SK-N-SH treated with all-trans-retinoic acid at 6 μM for 48 hours (cell line): ENCODE measurements around the gene GYG1.

ENCODE experiments used
- ATAC-seq: fragments of 200-7000 bp; cut with Tn5 transposase; 3 replicates; pipeline ENCODE4 v1.9.1; 2020; ENCODE audit warnings: mild to moderate bottlenecking, moderate library complexity
- BACH2 ChIP-seq: fragments of 250-450 bp; sonication (Bioruptor Pico); IDR thresholded peaks from 2 replicates; pipeline ENCODE4 v1.9.0; 2021; ENCODE audit warnings: mild to moderate bottlenecking, borderline replicate concordance
- CSDC2 ChIP-seq: fragments of 250-450 bp; sonication (Bioruptor Pico); IDR thresholded peaks from 2 replicates; pipeline ENCODE4 v1.5.0; 2020; ENCODE audit warnings: mild to moderate bottlenecking, moderate library complexity
- ESRRG ChIP-seq: fragments of 250-450 bp; sonication (Bioruptor Pico); IDR thresholded peaks from 2 replicates; pipeline ENCODE4 v1.6.1; 2021; ENCODE audit warnings: mild to moderate bottlenecking
- GLIS3 ChIP-seq: fragments of 250-450 bp; sonication (Bioruptor Pico); IDR thresholded peaks from 2 replicates; pipeline ENCODE4 v1.5.0; 2020; ENCODE audit warnings: mild to moderate bottlenecking, moderate library complexity
- ISL1 ChIP-seq: fragments of 250-450 bp; sonication (Bioruptor Pico); IDR thresholded peaks from 2 replicates; pipeline ENCODE4 v2.1.2; 2022; ENCODE audit warnings: mild to moderate bottlenecking, moderate library complexity
- OSR1 ChIP-seq: fragments of 250-450 bp; sonication (Bioruptor Pico); IDR thresholded peaks from 2 replicates; pipeline ENCODE4 v1.8.0; 2022; ENCODE audit warnings: moderate library complexity, mild to moderate bottlenecking, inconsistent platforms
- PPARA ChIP-seq: fragments of 250-450 bp; sonication (Bioruptor Pico); IDR thresholded peaks from 2 replicates; pipeline ENCODE4 v1.5.0; 2020; ENCODE audit warnings: mild to moderate bottlenecking, borderline replicate concordance
- SNAI2 ChIP-seq: fragments of 250-450 bp; sonication (Bioruptor Pico); IDR thresholded peaks from 2 replicates; pipeline ENCODE4 v1.5.0; 2020; ENCODE audit warnings: mild to moderate bottlenecking, moderate library complexity
- ZC3H10 ChIP-seq: fragments of 250-450 bp; sonication (Bioruptor Pico); IDR thresholded peaks from 2 replicates; pipeline ENCODE4 v1.5.1; 2021; ENCODE audit warnings: mild to moderate bottlenecking, moderate library complexity
- ZFP30 ChIP-seq: fragments of 450-650 bp; formaldehyde crosslinking; IDR thresholded peaks from 2 replicates; pipeline ENCODE4 v1.5.0; 2022; ENCODE audit warnings: mild to moderate bottlenecking, moderate library complexity
- ZNF8 ChIP-seq: fragments of 450-650 bp; formaldehyde crosslinking; IDR thresholded peaks from 2 replicates; pipeline ENCODE4 v1.5.0; 2020; ENCODE audit warnings: mild to moderate bottlenecking, moderate library complexity
- TF ChIP-seq, protein P1 (sequence below): fragments of 250-450 bp; sonication (Bioruptor Pico); IDR thresholded peaks from 2 replicates; pipeline ENCODE4 v1.5.1; 2020; ENCODE audit warnings: low read depth, mild to moderate bottlenecking, moderate library complexity
- TF ChIP-seq, protein P2 (sequence below): fragments of 250-450 bp; sonication (Bioruptor Pico); IDR thresholded peaks from 2 replicates; pipeline ENCODE4 v1.8.0; 2021; ENCODE audit warnings: low read depth, mild to moderate bottlenecking, moderate library complexity, borderline replicate concordance
- TF ChIP-seq, protein P3 (sequence below): fragments of 250-450 bp; sonication (Bioruptor Pico); IDR thresholded peaks from 2 replicates; pipeline ENCODE4 v1.5.0; 2020; ENCODE audit warnings: mild to moderate bottlenecking, moderate library complexity
- TF ChIP-seq, protein P4 (sequence below): fragments of 250-450 bp; sonication (Bioruptor Pico); IDR thresholded peaks from 2 replicates; pipeline ENCODE4 v1.5.1; 2021; ENCODE audit warnings: mild to moderate bottlenecking, moderate library complexity
- TF ChIP-seq, protein P5 (sequence below): fragments of 250-450 bp; sonication (Bioruptor Pico); IDR thresholded peaks from 2 replicates; pipeline ENCODE4 v1.8.0; 2020; ENCODE audit warnings: mild to moderate bottlenecking, moderate library complexity, borderline replicate concordance

GYG1 gene

DNA sequence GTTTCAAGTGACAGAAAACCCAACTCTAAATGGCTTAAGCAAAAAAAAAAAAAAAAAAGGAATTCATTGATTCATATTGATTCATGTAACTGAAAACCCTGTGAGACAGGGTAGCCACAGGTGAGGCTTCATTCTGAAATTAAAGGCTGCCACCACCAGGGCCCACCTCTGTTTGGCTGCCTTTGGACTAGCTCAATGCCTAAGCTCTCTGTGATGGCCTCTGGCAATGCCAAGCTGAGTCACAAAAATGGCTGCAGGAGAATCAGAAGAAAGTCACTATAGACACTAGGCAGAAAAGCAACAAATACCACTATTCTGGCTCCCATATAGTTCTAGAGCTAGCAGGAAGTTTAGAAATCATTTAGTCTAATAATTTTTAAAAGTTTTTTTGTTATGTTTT is 38.2 kb upstream of the GYG1 start (continued):
- TF ChIP-seq, protein P1, sequence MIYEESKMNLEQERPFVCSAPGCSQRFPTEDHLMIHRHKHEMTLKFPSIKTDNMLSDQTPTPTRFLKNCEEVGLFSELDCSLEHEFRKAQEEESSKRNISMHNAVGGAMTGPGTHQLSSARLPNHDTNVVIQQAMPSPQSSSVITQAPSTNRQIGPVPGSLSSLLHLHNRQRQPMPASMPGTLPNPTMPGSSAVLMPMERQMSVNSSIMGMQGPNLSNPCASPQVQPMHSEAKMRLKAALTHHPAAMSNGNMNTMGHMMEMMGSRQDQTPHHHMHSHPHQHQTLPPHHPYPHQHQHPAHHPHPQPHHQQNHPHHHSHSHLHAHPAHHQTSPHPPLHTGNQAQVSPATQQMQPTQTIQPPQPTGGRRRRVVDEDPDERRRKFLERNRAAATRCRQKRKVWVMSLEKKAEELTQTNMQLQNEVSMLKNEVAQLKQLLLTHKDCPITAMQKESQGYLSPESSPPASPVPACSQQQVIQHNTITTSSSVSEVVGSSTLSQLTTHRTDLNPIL (CRISPR knock-in tag) = no peak

DNA sequence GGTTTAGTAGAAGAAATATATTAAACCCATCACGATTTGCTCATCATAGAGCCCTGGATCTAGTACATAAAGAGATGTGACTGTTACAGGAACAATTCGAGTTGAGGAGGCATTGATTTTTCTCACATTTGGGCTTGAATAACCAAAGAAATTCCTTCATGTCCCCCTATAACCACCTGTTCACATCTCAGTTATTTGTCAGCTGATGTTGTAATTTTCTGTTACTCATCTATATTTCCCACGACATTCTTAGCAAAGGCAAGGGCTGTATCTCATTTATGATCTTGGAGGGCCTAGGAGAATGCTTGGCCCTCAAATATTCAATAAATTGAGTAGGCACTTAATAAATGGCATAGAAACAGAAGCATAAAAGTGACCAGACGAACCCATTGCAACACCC is 36.4 kb upstream of the GYG1 start:
- TF ChIP-seq ESRRG (no peak), BACH2 (CRISPR knock-in tag) (no peak), SNAI2 (CRISPR knock-in tag) (no peak), ZC3H10 (CRISPR knock-in tag) (no peak)
- TF ChIP-seq, protein P2, sequence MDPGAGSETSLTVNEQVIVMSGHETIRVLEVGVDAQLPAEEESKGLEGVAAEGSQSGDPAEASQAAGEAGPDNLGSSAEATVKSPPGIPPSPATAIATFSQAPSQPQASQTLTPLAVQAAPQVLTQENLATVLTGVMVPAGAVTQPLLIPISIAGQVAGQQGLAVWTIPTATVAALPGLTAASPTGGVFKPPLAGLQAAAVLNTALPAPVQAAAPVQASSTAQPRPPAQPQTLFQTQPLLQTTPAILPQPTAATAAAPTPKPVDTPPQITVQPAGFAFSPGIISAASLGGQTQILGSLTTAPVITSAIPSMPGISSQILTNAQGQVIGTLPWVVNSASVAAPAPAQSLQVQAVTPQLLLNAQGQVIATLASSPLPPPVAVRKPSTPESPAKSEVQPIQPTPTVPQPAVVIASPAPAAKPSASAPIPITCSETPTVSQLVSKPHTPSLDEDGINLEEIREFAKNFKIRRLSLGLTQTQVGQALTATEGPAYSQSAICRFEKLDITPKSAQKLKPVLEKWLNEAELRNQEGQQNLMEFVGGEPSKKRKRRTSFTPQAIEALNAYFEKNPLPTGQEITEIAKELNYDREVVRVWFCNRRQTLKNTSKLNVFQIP = no peak
- TF ChIP-seq, protein P3, sequence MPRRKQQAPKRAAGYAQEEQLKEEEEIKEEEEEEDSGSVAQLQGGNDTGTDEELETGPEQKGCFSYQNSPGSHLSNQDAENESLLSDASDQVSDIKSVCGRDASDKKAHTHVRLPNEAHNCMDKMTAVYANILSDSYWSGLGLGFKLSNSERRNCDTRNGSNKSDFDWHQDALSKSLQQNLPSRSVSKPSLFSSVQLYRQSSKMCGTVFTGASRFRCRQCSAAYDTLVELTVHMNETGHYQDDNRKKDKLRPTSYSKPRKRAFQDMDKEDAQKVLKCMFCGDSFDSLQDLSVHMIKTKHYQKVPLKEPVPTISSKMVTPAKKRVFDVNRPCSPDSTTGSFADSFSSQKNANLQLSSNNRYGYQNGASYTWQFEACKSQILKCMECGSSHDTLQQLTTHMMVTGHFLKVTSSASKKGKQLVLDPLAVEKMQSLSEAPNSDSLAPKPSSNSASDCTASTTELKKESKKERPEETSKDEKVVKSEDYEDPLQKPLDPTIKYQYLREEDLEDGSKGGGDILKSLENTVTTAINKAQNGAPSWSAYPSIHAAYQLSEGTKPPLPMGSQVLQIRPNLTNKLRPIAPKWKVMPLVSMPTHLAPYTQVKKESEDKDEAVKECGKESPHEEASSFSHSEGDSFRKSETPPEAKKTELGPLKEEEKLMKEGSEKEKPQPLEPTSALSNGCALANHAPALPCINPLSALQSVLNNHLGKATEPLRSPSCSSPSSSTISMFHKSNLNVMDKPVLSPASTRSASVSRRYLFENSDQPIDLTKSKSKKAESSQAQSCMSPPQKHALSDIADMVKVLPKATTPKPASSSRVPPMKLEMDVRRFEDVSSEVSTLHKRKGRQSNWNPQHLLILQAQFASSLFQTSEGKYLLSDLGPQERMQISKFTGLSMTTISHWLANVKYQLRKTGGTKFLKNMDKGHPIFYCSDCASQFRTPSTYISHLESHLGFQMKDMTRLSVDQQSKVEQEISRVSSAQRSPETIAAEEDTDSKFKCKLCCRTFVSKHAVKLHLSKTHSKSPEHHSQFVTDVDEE (CRISPR knock-in tag) = no peak
- ATAC-seq = no peak

DNA sequence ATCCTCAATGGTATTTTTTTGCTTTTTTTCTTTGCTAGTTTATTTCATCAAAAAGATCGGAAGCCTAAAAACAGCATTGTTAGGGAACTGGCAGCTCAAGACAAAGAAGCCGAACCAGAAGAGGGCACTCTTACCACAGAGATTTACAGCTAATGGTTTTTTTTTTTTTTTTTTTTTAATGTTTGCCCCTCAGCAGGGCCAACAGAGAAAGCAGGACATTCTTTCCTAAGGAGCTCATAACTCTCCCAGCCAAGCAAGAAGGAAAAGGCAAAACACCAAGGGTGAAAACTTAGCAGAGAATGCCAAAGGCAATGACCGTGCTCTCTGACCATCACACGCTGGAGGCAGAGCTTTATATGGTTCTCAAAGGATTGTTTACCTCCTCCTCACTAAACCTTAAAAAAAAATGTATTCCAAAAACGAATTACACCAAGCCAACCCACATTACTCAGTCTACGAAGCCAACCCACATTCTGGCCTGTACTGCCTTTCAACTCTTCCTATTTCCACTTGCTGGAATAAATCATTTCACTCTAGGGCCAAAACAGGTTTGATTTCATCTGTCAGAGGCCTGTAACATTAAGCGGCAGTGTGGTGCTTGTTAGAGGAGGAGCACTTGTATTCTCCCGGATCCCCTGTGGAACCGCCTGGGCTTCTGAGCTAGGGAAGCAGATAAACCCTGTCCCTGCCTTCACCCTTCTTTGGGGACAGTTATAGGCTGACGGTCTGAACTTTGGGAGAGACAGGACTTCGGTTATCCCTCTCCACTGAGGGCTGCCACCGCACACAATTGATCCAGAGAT is 35.6 kb upstream of the GYG1 start:
- TF ChIP-seq, protein P3 (CRISPR knock-in tag) = no peak
- TF ChIP-seq OSR1 (CRISPR knock-in tag) (no peak), ZNF8 (no peak), ZFP30 (no peak), ISL1 (0 out of 2 replicates have a peak, but pooled peaks have one; percentile 18), PPARA (CRISPR knock-in tag) (no peak), CSDC2 (CRISPR knock-in tag) (no peak)
- TF ChIP-seq, protein P4, sequence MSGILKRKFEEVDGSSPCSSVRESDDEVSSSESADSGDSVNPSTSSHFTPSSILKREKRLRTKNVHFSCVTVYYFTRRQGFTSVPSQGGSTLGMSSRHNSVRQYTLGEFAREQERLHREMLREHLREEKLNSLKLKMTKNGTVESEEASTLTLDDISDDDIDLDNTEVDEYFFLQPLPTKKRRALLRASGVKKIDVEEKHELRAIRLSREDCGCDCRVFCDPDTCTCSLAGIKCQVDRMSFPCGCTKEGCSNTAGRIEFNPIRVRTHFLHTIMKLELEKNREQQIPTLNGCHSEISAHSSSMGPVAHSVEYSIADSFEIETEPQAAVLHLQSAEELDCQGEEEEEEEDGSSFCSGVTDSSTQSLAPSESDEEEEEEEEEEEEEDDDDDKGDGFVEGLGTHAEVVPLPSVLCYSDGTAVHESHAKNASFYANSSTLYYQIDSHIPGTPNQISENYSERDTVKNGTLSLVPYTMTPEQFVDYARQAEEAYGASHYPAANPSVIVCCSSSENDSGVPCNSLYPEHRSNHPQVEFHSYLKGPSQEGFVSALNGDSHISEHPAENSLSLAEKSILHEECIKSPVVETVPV = no peak
- ATAC-seq = peak; percentile 87

DNA sequence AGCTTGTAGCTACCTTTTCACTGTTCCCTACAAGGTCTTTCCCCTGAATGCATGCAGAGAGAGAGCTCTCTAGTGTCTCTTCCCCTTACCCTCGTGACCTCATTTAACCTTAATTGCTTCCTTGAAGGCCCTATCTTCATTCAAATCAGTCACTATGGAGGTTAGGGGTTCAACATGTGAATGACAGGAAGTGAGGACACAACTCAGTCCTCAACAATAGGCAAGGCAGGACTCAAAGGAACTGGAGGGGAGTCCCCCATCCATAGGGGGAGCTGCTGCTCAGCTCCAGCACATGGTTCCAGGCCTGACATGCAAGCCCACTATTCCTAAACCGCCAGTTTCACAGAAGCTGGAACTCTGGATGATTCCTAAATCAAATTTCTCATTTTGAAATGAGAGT is 33.8 kb upstream of the GYG1 start:
- no peak for ATAC-seq
- no peak for TF ChIP-seq GLIS3 (CRISPR knock-in tag)
- no peak for TF ChIP-seq ZC3H10 (CRISPR knock-in tag)
- TF ChIP-seq, protein P4 = no peak
- TF ChIP-seq, protein P2 = no peak
- TF ChIP-seq, protein P5, sequence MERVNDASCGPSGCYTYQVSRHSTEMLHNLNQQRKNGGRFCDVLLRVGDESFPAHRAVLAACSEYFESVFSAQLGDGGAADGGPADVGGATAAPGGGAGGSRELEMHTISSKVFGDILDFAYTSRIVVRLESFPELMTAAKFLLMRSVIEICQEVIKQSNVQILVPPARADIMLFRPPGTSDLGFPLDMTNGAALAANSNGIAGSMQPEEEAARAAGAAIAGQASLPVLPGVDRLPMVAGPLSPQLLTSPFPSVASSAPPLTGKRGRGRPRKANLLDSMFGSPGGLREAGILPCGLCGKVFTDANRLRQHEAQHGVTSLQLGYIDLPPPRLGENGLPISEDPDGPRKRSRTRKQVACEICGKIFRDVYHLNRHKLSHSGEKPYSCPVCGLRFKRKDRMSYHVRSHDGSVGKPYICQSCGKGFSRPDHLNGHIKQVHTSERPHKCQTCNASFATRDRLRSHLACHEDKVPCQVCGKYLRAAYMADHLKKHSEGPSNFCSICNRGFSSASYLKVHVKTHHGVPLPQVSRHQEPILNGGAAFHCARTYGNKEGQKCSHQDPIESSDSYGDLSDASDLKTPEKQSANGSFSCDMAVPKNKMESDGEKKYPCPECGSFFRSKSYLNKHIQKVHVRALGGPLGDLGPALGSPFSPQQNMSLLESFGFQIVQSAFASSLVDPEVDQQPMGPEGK (CRISPR knock-in tag) = no peak
- TF ChIP-seq, all 23 proteins: peak for 0
